ENCODE results near the gene KMT2D. TPM values are rescaled to one million over a fixed set of nuclear protein-coding genes. Genes with fewer than 3 reads are reported as not detected.

The KMT2D gene
- total RNA-seq, 2 experiments from 2014 or later: 41.8 to 129 TPM

GRCh38 chr12:49084438-49084837, 23.8 kb upstream of the KMT2D start:
- peaks cover 9% of the 10 kb centered on the region for H3K4me1 ChIP-seq (ENCODE audit: insufficient read depth, low read length, poor library complexity, severe bottlenecking)
- DNase-seq (ENCODE audit: low spot score): no peak
- TF ChIP-seq CTCF (conservative IDR thresholded peaks at IDR 0.05; ENCODE audit: low read length) (no peak), EZH2phosphoT487 (IDR thresholded peaks at IDR 0.05; ENCODE audit: borderline replicate concordance, low read depth, low read length) (no peak)
- no peaks in the 10 kb centered on the region for H3K79me2 ChIP-seq (ENCODE audit: insufficient read depth, low read depth, low read length)
- intact Hi-C loops (cut with micrococcal nuclease; ENCODE audit: unreplicated experiment): no loop called here
- H3K4me2 ChIP-seq (ENCODE audit: low read length): no peak overlapping the region
- H2AFZ ChIP-seq (ENCODE audit: low read length): no peak overlapping the region
- H3K9me2 ChIP-seq (ENCODE audit: insufficient read depth, low read length): no peaks in the 10 kb centered on the region
- no peaks in the 10 kb centered on the region for H3K9me3 ChIP-seq (ENCODE audit: low read length)
- BruUV-seq (replicated peaks): no TSS peak
- H4K20me1 ChIP-seq (ENCODE audit: insufficient read depth, low read length): no peaks in the 10 kb centered on the region
- no peaks in the 10 kb centered on the region for H3K36me3 ChIP-seq (ENCODE audit: insufficient read depth, low read length)
- CTCF ChIA-PET (ENCODE audit: unreplicated experiment): no interaction called here
- H3K27ac ChIP-seq (ENCODE audit: low read depth, low read length, poor library complexity, severe bottlenecking): no peak overlapping the region
- H3K4me3 ChIP-seq (ENCODE audit: low read depth, low read length, poor library complexity, severe bottlenecking): no peak overlapping the region
- POLR2A ChIA-PET: interaction anchor here (0.6 to 1.7 kb wide), 3 partner anchors 14 to 47 kb away, joined by 3 to 6 read pairs (median 4); partner anchors contain the start of gene RHEBL1

GRCh38 chr12:49079793-49080192, 19.2 kb upstream of the KMT2D start:
- DNase-seq (ENCODE audit: low spot score): no peak
- no peaks in the 10 kb centered on the region for H3K79me2 ChIP-seq (ENCODE audit: insufficient read depth, low read depth, low read length)
- no peaks in the 10 kb centered on the region for H3K9me2 ChIP-seq (ENCODE audit: insufficient read depth, low read length)
- no peak overlapping the region for H2AFZ ChIP-seq (ENCODE audit: low read length)
- H3K4me3 ChIP-seq (ENCODE audit: low read depth, low read length, poor library complexity, severe bottlenecking): no peak overlapping the region
- ChIA-PET CTCF (ENCODE audit: unreplicated experiment) (no interaction called here), POLR2A (interaction anchor here (2.5 kb wide), 1 partner anchor 25 kb away, joined by 5 read pairs; no protein-coding TSS in a partner anchor)
- no peaks in the 10 kb centered on the region for H4K20me1 ChIP-seq (ENCODE audit: insufficient read depth, low read length)
- BruUV-seq (replicated peaks): no TSS peak
- no peaks in the 10 kb centered on the region for H3K9me3 ChIP-seq (ENCODE audit: low read length)
- no peaks in the 10 kb centered on the region for H3K36me3 ChIP-seq (ENCODE audit: insufficient read depth, low read length)
- H3K4me2 ChIP-seq (ENCODE audit: low read length): no peak overlapping the region
- TF ChIP-seq EZH2phosphoT487 (IDR thresholded peaks at IDR 0.05; ENCODE audit: borderline replicate concordance, low read depth, low read length) (no peak), CTCF (conservative IDR thresholded peaks at IDR 0.05; ENCODE audit: low read length) (no peak)
- H3K4me1 ChIP-seq (ENCODE audit: insufficient read depth, low read length, poor library complexity, severe bottlenecking): no peaks in the 10 kb centered on the region
- no peak overlapping the region for H3K27ac ChIP-seq (ENCODE audit: low read depth, low read length, poor library complexity, severe bottlenecking)
- intact Hi-C loops (cut with micrococcal nuclease; ENCODE audit: unreplicated experiment): no loop called here

GRCh38 chr12:49070971-49071370, 10.4 kb upstream of the KMT2D start:
- Histone ChIP-seq H4K20me1 (ENCODE audit: insufficient read depth, low read length) (no peaks in the 10 kb centered on the region), H3K79me2 (ENCODE audit: insufficient read depth, low read depth, low read length) (no peaks in the 10 kb centered on the region), H3K9me2 (ENCODE audit: insufficient read depth, low read length) (no peaks in the 10 kb centered on the region), H3K9me3 (ENCODE audit: low read length) (no peaks in the 10 kb centered on the region), H2AFZ (ENCODE audit: low read length) (no peak overlapping the region), H3K4me2 (ENCODE audit: low read length) (no peak overlapping the region), H3K4me1 (ENCODE audit: insufficient read depth, low read length, poor library complexity, severe bottlenecking) (peaks cover 10% of the 10 kb centered on the region), H3K4me3 (ENCODE audit: low read depth, low read length, poor library complexity, severe bottlenecking) (no peak overlapping the region), H3K27ac (ENCODE audit: low read depth, low read length, poor library complexity, severe bottlenecking) (no peak overlapping the region), H3K36me3 (ENCODE audit: insufficient read depth, low read length) (no peaks in the 10 kb centered on the region)
- intact Hi-C loops (cut with micrococcal nuclease; ENCODE audit: unreplicated experiment): no loop called here
- TF ChIP-seq EZH2phosphoT487 (IDR thresholded peaks at IDR 0.05; ENCODE audit: borderline replicate concordance, low read depth, low read length): no peak
- TF ChIP-seq CTCF (conservative IDR thresholded peaks at IDR 0.05; ENCODE audit: low read length): no peak
- ChIA-PET CTCF (ENCODE audit: unreplicated experiment) (no interaction called here), POLR2A (interaction anchor here (0.7 to 1.4 kb wide), 4 partner anchors 11 to 119 kb away, joined by 3 to 6 read pairs (median 4); partner anchors contain the start of gene KMT2D)
- no TSS peak for BruUV-seq (replicated peaks)
- DNase-seq (ENCODE audit: low spot score): no peak
